ENCODE data around the gene MECR.

The MECR gene

GRCh38 chr1:29201595-29202051 is 29.1 kb downstream of the MECR start:
- no peak for DNase-seq

DNA sequence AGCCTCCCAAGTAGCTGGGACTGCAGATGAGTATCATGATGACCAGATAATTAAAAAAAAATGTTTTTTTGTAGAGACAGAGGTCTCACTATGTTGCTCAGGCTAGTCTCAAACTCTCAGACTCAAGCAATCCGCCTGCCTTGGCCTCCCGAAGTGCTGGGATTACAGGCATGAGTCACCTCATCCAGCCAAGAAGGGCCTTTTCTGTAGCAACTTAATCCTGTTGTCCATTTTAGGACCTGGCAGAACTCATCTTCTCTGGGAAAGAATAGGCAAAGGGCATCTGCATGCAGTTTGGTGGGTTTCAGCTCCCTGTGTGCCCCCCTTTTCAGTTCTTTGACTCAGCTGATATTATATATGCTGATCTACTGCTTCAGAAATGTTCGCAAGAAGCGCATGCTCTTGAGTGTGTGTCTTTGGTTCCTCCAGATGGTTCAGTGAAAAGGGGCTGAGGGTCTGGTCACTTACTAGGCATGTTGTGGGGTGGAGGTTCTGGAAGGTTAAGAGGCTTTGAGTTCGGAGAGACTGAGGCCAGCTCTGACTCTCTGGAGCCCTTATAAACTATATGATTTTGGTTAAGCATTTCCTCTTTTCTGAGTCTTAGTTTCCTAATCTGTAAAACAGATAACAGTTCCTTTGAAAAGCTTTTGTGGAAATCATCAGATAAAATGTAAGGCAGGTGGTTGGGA is 29.7 kb downstream of the MECR start:
- peak; percentile 30 for DNase-seq

GRCh38 chr1:29197993-29198392 is 32.7 kb downstream of the MECR start:
- DNase-seq: no peak

DNA sequence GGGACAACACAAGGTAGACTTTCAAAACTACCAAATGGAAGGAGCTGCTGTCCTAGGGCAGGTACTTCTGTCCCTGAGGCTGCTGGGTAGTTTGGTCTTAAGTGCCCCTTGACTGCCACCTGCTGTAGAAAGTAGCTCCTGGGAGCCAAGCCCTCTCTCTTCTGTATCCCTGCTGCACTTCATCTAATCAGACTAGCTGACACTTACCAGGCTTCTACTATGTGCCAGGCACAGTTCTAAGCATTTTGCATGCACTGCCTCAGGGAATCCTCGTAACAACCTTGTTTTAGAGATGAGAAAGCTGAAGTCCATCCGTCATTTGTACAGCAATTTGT is 33.2 kb downstream of the MECR start:
- peak; percentile 35 for DNase-seq

DNA sequence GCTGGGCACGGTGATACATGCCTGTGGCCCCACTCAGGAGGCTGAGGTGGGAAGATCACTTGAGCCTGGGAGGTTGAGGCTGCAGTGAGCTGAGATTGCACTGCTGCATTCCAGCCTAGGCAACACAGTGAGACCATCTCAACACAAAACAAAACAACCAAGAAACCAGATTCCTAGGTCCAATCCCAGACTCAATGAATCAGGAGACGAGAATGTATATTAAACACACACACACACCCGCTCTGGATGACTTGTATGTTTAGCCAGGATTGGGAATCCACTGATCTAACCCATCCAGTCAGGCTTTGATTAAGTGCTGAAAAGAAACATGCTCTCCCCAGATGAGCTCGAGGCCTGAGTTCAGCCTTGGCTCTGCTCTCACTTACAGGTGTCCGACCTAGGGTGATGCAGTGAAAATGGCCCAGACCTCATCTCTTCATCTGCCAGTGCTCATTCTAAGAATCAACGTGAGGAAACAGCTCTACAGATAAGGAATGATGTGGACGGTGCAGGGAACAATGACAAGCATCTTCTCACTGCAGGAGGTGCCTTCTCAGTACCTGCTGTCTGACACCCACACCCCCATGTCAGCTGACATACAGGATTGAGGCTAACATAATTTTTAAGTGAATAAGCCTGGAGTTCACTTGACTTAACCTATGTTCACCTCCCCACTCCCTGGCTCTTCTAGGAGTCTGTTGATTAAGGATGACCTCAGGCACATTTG is 33.7 kb downstream of the MECR start:
- peak; percentile 95 for DNase-seq

DNA sequence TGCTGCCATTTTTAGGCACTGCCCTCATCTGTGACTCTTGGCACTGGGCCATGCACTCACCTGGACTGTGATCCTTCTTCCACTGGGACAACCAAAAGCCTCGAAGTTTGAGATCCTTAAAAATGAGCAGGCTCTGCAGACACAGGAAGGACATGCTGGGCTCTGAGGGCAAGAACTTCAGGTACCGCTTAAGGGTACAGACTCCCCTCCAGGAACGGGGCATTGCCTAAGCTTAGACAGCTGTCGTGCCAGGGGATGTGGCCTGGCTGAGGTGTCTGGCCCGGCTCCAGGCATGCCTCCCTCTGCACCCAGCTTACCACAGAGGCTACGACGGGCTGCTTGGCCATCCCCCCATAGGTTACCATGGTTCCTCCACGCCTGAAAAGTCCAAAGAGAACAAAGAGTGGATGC is 34.8 kb downstream of the MECR start:
- DNase-seq: no peak

GRCh38 chr1:29193879-29194455 is 36.8 kb downstream of the MECR start:
- no peak for DNase-seq

DNA sequence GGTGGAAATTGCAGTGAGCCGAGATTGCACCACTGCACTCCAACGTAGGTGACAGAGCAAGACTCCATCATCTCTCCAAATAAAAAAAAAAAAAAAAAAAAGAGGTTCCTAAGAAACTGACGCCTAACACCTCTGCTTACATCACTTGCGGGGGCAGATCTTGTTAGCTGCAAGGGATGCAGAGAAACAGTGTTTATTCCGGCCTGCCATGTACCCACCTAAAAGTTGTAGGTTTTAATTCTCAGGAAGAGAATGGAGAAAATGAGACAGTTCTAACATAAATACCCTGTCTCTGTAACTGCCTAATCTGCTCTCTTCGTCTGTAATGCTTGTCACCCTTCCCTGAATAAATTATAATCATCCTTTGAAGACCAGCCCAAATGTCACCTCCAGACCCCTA is 40.0 kb downstream of the MECR start:
- DNase-seq: no peak

DNA sequence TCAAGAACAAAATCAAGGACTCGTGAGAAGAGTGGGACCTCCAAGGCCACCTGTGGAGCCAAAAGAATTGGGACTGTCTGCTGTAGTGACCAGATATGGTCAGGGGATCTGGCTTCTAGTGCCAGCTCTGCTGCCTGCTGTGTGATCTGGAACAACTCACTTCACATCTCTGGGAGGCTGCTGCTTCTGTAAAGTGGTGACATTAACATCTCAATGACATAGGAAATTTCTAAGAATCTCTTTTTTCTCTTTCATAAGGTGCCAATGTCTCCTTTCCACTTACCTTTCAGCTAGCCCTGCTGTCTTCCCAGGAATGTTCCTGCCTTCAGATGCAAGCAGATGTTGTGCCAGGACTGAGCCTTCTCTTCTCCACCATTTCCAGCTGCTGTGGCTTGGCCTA is 44.0 kb downstream of the MECR start:
- DNase-seq: no peak

GRCh38 chr1:29186252-29186651 is 44.5 kb downstream of the MECR start:
- DNase-seq: no peak

GRCh38 chr1:29183287-29183686 is 47.4 kb downstream of the MECR start:
- no peak for DNase-seq

GRCh38 chr1:29181413-29182225 is 49.1 kb downstream of the MECR start, which contains the start of gene SRSF4:
SRSF4 (minus strand) TSS chr1:29181900; CDS start chr1:29181752, 148 bp downstream.
- peak; percentile 97 for DNase-seq

- DNase-seq: no peak
Observed at GRCh38 chr1:29180497-29181412, 50.0 kb downstream of the MECR start.

- no peak for DNase-seq
Observed at GRCh38 chr1:29179641-29180184, 51.0 kb downstream of the MECR start.

DNA sequence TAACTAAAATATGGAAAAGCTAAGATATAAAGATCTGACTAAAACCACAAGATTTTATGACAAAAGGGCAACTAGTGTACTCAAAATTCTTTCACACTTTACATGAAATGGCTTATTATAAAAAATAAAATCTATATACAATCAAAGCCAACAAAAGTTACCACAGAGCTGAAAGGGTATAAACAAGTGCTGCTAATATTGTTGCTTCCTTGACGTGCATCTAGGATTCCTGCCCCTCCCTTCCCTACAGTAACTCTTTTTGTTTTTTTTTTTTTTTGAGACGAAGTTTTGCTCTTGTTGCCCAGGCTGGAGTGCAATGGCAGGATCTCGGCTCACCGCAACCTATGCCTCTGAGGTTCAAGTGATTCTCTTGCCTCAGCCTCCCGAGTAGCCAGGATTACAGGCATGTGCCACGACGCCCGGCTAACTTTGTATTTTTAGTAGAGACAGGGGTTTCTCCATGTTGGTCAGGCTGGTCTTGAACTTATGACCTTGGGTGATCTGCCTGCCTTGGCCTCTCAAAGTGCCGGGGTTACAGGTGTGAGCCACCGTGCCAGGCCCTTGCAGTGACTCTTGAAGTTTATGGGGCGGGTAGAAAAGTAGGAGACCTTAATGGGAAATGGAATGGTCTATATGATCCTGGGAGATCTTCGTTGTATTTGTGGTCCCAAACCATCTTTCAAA is 53.6 kb downstream of the MECR start:
- no peak for DNase-seq

DNA sequence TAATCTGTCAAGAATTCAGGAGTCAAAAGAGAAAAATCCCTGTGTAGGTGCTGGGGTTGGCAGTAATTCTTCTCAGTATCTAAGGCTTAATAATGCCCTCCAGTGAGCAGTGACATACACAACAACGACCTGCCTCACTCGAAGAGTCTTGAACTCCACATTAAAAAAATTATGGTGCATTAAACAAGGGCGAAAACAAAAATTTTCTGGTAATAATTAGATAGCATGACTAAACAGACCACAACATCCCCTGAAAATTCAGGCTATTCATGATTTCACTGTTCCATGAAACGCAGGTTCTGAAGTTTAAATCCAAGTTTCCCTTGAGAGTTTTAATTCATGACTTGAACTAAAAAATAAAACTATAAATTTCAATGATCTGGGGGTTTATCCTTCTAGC is 54.2 kb downstream of the MECR start:
- DNase-seq: no peak

GRCh38 chr1:29172415-29172939 is 58.3 kb downstream of the MECR start:
- no peak for DNase-seq

DNA sequence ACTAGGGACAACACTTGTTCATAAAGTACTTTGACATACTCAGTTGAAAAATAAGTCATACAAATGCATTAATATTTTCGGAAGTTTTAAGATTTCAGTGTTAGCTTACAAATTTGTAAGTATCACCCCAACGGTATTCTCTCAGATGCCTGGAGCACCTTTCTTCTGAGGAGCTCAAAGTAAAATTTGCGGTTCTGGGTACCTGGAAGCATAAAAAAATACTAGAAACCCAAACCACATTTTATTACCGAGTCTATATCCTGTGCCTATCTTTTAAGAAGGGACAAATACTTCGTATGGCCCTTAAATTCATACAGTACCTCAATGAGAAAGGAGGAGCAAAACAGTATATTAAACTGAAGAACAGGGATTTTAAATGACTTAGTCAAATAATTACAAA is 59.2 kb downstream of the MECR start:
- DNase-seq: no peak

DNA sequence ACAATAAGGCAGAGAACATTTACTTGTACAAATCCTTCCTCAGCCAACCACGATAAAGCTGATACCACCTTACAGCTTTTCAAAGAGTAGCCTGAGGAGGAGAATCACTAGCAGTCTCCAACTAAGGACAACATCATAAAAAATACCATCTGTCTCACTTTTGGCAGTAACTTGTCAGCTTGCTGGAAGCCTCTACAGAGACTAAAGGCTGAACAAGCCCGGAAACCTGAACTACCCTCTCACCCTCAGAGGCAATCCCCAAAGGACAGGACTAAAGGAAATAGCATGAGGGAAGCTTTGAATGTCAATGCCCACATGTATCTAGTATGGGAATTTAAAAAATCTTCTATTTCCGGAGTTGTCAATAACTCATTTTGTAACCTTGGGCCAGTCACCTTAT is 59.6 kb downstream of the MECR start:
- DNase-seq: peak; percentile 47

GRCh38 chr1:29169976-29170375 is 60.8 kb downstream of the MECR start:
- no peak for DNase-seq

- no peak for DNase-seq
Observed at GRCh38 chr1:29167904-29168303, 62.8 kb downstream of the MECR start.

All from fibroblast of skin of back (primary cell).